ACC112 (cell line): ENCODE measurements around the gene APLN.

Source experiments
- H2AFZ ChIP-seq: fragments of 200-600 bp; sonication (generic); one replicate; pipeline ENCODE4 v1.6.0; 2017; ENCODE audit warnings: antibody characterized with exemption, low read length; ENCODE audit not compliant: unreplicated experiment
- H3K27ac ChIP-seq: fragments of 200-600 bp; sonication (generic); 2 replicates; pipeline ENCODE4 v1.5.1; 2014; ENCODE audit warnings: low read depth, mild to moderate bottlenecking, antibody characterized with exemption, low read length, moderate library complexity
- H3K27me3 ChIP-seq: fragments of 200-600 bp; sonication (generic); 2 replicates; pipeline ENCODE4 v1.6.1; 2014; ENCODE audit warnings: mild to moderate bottlenecking, antibody characterized with exemption, low read length, moderate library complexity, mixed read lengths; ENCODE audit not compliant: insufficient read depth
- H3K36me3 ChIP-seq: fragments of 200-600 bp; sonication (generic); 2 replicates; pipeline ENCODE4 v1.6.1; 2016; ENCODE audit warnings: mild to moderate bottlenecking, antibody characterized with exemption, low read length, moderate library complexity, mixed read lengths; ENCODE audit not compliant: insufficient read depth
- H3K4me1 ChIP-seq: fragments of 200-600 bp; sonication (generic); one replicate; pipeline ENCODE4 v1.6.1; 2016; ENCODE audit warnings: low read length, mixed read lengths; ENCODE audit not compliant: insufficient read depth, unreplicated experiment, control insufficient read depth
- H3K4me3 ChIP-seq: fragments of 200-600 bp; sonication (generic); 2 replicates; pipeline ENCODE4 v1.5.1; 2014; ENCODE audit warnings: mild to moderate bottlenecking, low read depth, low read length
- H3K79me2 ChIP-seq: fragments of 200-600 bp; sonication (generic); one replicate; pipeline ENCODE4 v1.6.0; 2016; ENCODE audit warnings: low read length; ENCODE audit not compliant: control insufficient read depth, unreplicated experiment, insufficient read depth

Gene APLN

GRCh38 chrX:129661369-129661768 lies 6.6 kb upstream of the APLN start:
- H2AFZ ChIP-seq = no peak overlapping the region
- H3K79me2 ChIP-seq = no peaks in the 10 kb centered on the region
- H3K27ac ChIP-seq = no peak overlapping the region
- H3K4me1 ChIP-seq = peaks cover 33% of the 10 kb centered on the region
- no peak overlapping the region for H3K4me3 ChIP-seq
- no peaks in the 10 kb centered on the region for H3K36me3 ChIP-seq
- H3K27me3 ChIP-seq = no peaks in the 10 kb centered on the region

GRCh38 chrX:129659861-129660260 lies 5.1 kb upstream of the APLN start:
- H3K4me1 ChIP-seq = peaks cover 23% of the 10 kb centered on the region
- no peaks in the 10 kb centered on the region for H3K79me2 ChIP-seq
- no peak overlapping the region for H3K4me3 ChIP-seq
- H3K27ac ChIP-seq = no peak overlapping the region
- no peak overlapping the region for H2AFZ ChIP-seq
- no peaks in the 10 kb centered on the region for H3K27me3 ChIP-seq
- no peaks in the 10 kb centered on the region for H3K36me3 ChIP-seq

GRCh38 chrX:129659141-129659540 lies 4.4 kb upstream of the APLN start:
- Histone ChIP-seq H2AFZ (no peak overlapping the region), H3K36me3 (no peaks in the 10 kb centered on the region), H3K27me3 (no peaks in the 10 kb centered on the region), H3K27ac (no peak overlapping the region), H3K79me2 (no peaks in the 10 kb centered on the region), H3K4me3 (no peak overlapping the region), H3K4me1 (peaks cover 16% of the 10 kb centered on the region)

- Histone ChIP-seq H3K27ac (no peak overlapping the region), H3K4me3 (no peak overlapping the region), H2AFZ (no peak overlapping the region), H3K27me3 (no peaks in the 10 kb centered on the region), H3K79me2 (no peaks in the 10 kb centered on the region), H3K4me1 (peaks cover 13% of the 10 kb centered on the region), H3K36me3 (no peaks in the 10 kb centered on the region)
Measured at GRCh38 chrX:129658429-129658828, 3.7 kb upstream of the APLN start.

- H3K79me2 ChIP-seq = no peaks in the 10 kb centered on the region
- H2AFZ ChIP-seq = no peak overlapping the region
- no peak overlapping the region for H3K4me3 ChIP-seq
- no peak overlapping the region for H3K27ac ChIP-seq
- H3K4me1 ChIP-seq = peaks cover 5% of the 10 kb centered on the region
- no peaks in the 10 kb centered on the region for H3K36me3 ChIP-seq
- no peaks in the 10 kb centered on the region for H3K27me3 ChIP-seq
Measured at GRCh38 chrX:129655547-129656249, 942 bp upstream of the APLN start.

GRCh38 chrX:129653971-129654651 lies 645 bp downstream of the APLN start:
- Histone ChIP-seq H2AFZ (no peak overlapping the region), H3K36me3 (no peaks in the 10 kb centered on the region), H3K27me3 (no peaks in the 10 kb centered on the region)

GRCh38 chrX:129653181-129653970 lies 1.4 kb downstream of the APLN start:
- peak overlapping the region; percentile 86 for H3K4me3 ChIP-seq
- H3K27me3 ChIP-seq = no peaks in the 10 kb centered on the region
- no peak overlapping the region for H2AFZ ChIP-seq
- H3K4me1 ChIP-seq = peaks cover 2% of the 10 kb centered on the region
- no peaks in the 10 kb centered on the region for H3K79me2 ChIP-seq
- no peaks in the 10 kb centered on the region for H3K36me3 ChIP-seq
- H3K27ac ChIP-seq = no peak overlapping the region

More at GRCh38 chrX:129653971-129654651, 645 bp downstream of the APLN start:
- peak overlapping the region; percentile 86 for H3K4me3 ChIP-seq
- no peaks in the 10 kb centered on the region for H3K79me2 ChIP-seq
- peaks cover 5% of the 10 kb centered on the region for H3K4me1 ChIP-seq
- H3K27ac ChIP-seq = no peak overlapping the region

- 0 out of 2 replicates have a peak overlapping the region, but pooled peaks have one; percentile 86 for H3K4me3 ChIP-seq
- no peak overlapping the region for H2AFZ ChIP-seq
- H3K27me3 ChIP-seq = no peaks in the 10 kb centered on the region
- H3K4me1 ChIP-seq = peaks cover 2% of the 10 kb centered on the region
- H3K36me3 ChIP-seq = no peaks in the 10 kb centered on the region
- no peaks in the 10 kb centered on the region for H3K79me2 ChIP-seq
- H3K27ac ChIP-seq = no peak overlapping the region
Measured at GRCh38 chrX:129652565-129653169, 2.1 kb downstream of the APLN start.

GRCh38 chrX:129651756-129652564 lies 2.8 kb downstream of the APLN start:
- no peak overlapping the region for H3K4me3 ChIP-seq
- H3K27ac ChIP-seq = no peak overlapping the region
- no peaks in the 10 kb centered on the region for H3K27me3 ChIP-seq
- H3K36me3 ChIP-seq = no peaks in the 10 kb centered on the region
- H3K4me1 ChIP-seq = peaks cover 2% of the 10 kb centered on the region
- no peaks in the 10 kb centered on the region for H3K79me2 ChIP-seq
- no peak overlapping the region for H2AFZ ChIP-seq
